ENCODE measurements around the gene ARHGAP10.
A peak's percentile ranks its signal among the peaks of the same experiment; 100 is the strongest.

ARHGAP10 gene

GRCh38 chr4:147731580-147732517 is at the start of gene ARHGAP10:
Gene ARHGAP10, plus strand, starts transcription at chr4:147732088. Its CDS starts 214 bp downstream, at chr4:147732302.
- peak; percentile 61 for DNase-seq

GRCh38 chr4:147682755-147683154 is 49.1 kb upstream of the ARHGAP10 start:
- DNase-seq: no peak

GRCh38 chr4:147683188-147683591 is 48.7 kb upstream of the ARHGAP10 start:
- no peak for DNase-seq

- peak; percentile 86 for DNase-seq
Observed at GRCh38 chr4:147683717-147684700, 47.9 kb upstream of the ARHGAP10 start, which contains the start of gene PRMT9. Gene PRMT9, minus strand, starts transcription at chr4:147684163. Its CDS starts 176 bp downstream, at chr4:147683987.

- DNase-seq: no peak
Observed at GRCh38 chr4:147689067-147689466, 42.8 kb upstream of the ARHGAP10 start.

GRCh38 chr4:147691820-147692219 is 40.1 kb upstream of the ARHGAP10 start:
- no peak for DNase-seq

- no peak for DNase-seq
Observed at GRCh38 chr4:147693218-147693617, 38.7 kb upstream of the ARHGAP10 start.

GRCh38 chr4:147696866-147697265 is 35.0 kb upstream of the ARHGAP10 start:
- DNase-seq: no peak

GRCh38 chr4:147704846-147705245 is 27.0 kb upstream of the ARHGAP10 start:
- no peak for DNase-seq

GRCh38 chr4:147707892-147708672 is 23.8 kb upstream of the ARHGAP10 start:
- DNase-seq: no peak

- DNase-seq: peak; percentile 83
Observed at GRCh38 chr4:147709999-147710398, 21.9 kb upstream of the ARHGAP10 start.

GRCh38 chr4:147714575-147715401 is 17.1 kb upstream of the ARHGAP10 start:
- peak; percentile 79 for DNase-seq

- DNase-seq: no peak
Observed at GRCh38 chr4:147717878-147718277, 14.0 kb upstream of the ARHGAP10 start.

GRCh38 chr4:147723326-147723725 is 8.6 kb upstream of the ARHGAP10 start:
- no peak for DNase-seq

- DNase-seq: no peak
Observed at GRCh38 chr4:147724468-147725201, 7.3 kb upstream of the ARHGAP10 start.

- DNase-seq: no peak
Observed at GRCh38 chr4:147725673-147726072, 6.2 kb upstream of the ARHGAP10 start.

- DNase-seq: no peak
Observed at GRCh38 chr4:147727476-147728028, 4.3 kb upstream of the ARHGAP10 start.

- DNase-seq: no peak
Observed at GRCh38 chr4:147730333-147730732, 1.6 kb upstream of the ARHGAP10 start.

GRCh38 chr4:147732518-147733235 is 789 bp downstream of the ARHGAP10 start:
- no peak for DNase-seq

Data from NCI-H226 (cell line).